Jurkat, Clone E6-1 (cell line): ENCODE measurements around the gene FRAT1.
A peak's percentile ranks its signal among the peaks of the same experiment; 100 is the strongest.
"Not testable (repeated sequence)": the region's sequence is repeated elsewhere in the genome, so short reads cannot be mapped to it uniquely, and the experiment has no call there.

Source experiments
- DNase-seq: peaks from one replicate; pipeline ENCODE4 v3.0.0-alpha.2; 2011; ENCODE audit warnings: low read depth, low spot score
- H3K4me3 ChIP-seq: 2 replicates; pipeline ENCODE4 v1.5.1; 2011; ENCODE audit warnings: mild to moderate bottlenecking, low read length, control low read depth, moderate library complexity

FRAT1 gene

GRCh38 chr10:97332591-97333350 is 13.7 kb downstream of the FRAT1 start:
- no peak overlapping the region for H3K4me3 ChIP-seq
- DNase-seq, result no peak

GRCh38 chr10:97333351-97333600 is 14.2 kb downstream of the FRAT1 start:
- H3K4me3 ChIP-seq, result peak overlapping the region; percentile 63
- no peak for DNase-seq

DNA sequence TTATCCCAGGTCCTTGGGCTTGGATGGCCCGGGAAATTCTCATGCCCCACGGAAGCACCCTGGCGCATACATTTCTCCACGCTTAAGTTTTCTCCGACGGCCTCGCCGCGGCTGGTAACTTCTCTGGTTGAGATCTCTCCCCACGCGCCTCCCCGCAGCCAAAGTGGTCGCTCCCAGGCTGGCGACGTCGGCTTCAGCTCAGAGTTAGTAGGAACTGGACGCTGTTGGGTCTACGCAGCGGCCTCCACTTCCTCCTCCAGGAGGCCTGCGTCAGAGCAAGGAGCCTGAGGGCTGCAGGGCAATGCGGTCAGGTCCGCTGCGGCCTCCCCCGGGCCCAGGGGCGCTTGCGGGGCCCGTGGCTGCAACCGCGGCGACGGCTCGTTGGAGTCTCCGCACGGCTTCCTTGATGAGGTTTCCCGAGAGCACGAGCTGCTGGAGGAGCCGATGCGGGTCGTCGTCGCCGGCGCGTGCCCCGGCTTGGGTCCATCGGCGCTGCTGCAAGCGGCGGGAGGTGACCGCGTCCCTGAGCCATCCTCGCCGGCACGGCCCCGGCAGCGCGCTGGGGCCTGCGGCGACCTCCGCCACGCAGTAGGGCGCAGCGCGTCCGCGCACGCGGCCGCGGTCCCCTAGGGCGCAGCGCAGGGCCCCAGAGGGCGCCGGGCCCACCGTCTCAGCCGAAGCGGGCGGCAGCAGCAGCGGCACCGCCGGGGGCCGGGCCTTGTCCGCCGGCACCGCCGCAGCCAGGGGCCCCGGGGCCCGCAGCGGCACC is 14.7 kb downstream of the FRAT1 start:
- H3K4me3 ChIP-seq, result peak overlapping the region; percentile 63
- DNase-seq, result no peak

DNA sequence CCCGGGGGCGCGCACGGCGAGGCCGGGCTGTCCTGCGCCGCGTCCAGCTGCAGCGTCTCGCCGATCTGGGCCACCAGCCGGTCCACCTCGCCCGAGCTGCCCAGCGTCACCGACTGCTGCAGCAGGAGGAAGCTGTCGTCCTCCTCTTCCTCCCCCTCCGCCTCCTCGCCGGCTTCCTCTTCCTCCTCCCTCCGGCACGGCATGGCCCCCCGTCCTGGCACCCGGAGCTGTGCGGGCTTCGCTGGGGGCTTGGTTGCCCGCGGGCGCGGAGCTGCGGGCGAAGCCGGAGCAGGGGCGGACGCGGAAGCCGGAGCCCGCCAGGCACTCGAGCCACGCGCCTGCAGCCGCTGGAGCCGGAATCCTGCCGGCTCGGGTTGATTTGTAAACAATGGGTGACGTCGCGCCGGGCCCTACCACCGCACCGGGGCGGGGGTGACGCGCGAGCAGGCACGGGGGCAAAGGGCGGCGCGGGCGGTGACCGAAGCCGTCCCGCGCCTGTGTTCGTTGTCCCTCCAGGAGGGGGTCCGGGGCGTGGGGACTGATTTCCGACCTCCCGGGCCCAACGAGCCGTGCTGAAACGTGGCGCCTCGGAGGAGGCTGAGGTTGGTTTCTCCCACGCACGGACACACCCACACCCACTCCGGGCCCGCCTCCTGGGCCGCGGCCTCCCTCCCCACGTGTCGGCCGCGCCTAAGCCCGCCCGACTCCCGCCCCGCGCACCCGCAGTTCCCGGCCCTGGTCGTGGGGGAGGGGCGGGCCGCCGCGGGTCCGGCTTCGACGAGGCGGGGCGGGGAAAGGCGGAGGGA is 15.5 kb downstream of the FRAT1 start, which contains the start of gene FRAT2:
TSS of gene FRAT2 (minus strand) at position 360 of the 806 bp plus-strand sequence. CDS start at position 203, 157 bp downstream.
- H3K4me3 ChIP-seq, result peak within 1 kb of the TSS; percentile 63
- DNase-seq, result peak; percentile 84

DNA sequence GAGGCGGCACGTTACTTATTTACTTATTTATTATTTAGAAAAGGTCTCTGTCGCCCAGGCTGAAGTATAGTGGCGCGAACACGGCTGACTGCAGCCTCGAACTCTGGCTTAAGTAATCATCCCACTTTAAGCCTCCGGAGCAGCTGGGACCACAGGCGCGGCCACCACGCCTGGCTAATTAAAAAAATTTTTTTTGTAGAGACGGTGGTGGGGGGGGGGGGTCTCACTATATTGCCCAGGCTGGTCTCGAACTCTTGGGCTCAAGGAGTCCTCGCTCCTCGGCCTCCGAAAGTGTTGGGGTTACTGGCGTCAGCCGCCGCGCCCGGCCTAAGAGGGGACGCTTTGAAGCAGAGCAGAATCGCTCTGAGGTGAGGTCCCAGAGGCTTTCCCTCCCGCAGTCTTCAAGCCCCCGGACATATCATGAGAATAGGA is 16.1 kb downstream of the FRAT1 start:
- no peak for DNase-seq
- peak overlapping the region; percentile 63 for H3K4me3 ChIP-seq

DNA sequence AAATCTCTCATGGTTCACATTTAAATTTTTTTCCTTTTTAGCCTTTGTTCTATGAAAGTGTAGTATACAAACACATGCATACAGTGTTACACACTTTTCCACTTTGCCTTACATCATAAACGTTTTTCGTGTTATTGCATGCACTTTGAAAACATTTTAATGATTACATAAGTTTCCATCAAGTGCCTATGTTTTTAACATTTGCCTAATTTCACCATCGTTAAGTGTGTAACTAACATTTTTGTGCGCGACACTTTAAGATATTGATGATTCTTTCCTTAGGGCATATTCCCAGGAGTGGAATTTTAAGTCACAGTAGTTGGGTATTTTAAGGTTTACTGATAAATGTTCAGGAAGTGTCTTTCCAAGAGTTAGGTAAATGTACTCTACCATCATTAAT is 16.9 kb downstream of the FRAT1 start:
- no peak for DNase-seq
- no peak overlapping the region for H3K4me3 ChIP-seq

- no peak overlapping the region for H3K4me3 ChIP-seq
- DNase-seq, result no peak
Measured at GRCh38 chr10:97336446-97336845, 17.4 kb downstream of the FRAT1 start.

GRCh38 chr10:97336942-97337831 is 18.1 kb downstream of the FRAT1 start:
- DNase-seq, result no peak

GRCh38 chr10:97338041-97338440 is 19.0 kb downstream of the FRAT1 start:
- no peak for DNase-seq
- no peak overlapping the region for H3K4me3 ChIP-seq

More at GRCh38 chr10:97336942-97337831, 18.1 kb downstream of the FRAT1 start:
- no peak overlapping the region for H3K4me3 ChIP-seq

GRCh38 chr10:97341416-97341815 is 22.3 kb downstream of the FRAT1 start:
- H3K4me3 ChIP-seq, result no peak overlapping the region
- no peak for DNase-seq

GRCh38 chr10:97343664-97344063 is 24.6 kb downstream of the FRAT1 start:
- not testable (repeated sequence) for H3K4me3 ChIP-seq, DNase-seq

- DNase-seq, result no peak
Measured at GRCh38 chr10:97347317-97347716, 28.2 kb downstream of the FRAT1 start.

DNA sequence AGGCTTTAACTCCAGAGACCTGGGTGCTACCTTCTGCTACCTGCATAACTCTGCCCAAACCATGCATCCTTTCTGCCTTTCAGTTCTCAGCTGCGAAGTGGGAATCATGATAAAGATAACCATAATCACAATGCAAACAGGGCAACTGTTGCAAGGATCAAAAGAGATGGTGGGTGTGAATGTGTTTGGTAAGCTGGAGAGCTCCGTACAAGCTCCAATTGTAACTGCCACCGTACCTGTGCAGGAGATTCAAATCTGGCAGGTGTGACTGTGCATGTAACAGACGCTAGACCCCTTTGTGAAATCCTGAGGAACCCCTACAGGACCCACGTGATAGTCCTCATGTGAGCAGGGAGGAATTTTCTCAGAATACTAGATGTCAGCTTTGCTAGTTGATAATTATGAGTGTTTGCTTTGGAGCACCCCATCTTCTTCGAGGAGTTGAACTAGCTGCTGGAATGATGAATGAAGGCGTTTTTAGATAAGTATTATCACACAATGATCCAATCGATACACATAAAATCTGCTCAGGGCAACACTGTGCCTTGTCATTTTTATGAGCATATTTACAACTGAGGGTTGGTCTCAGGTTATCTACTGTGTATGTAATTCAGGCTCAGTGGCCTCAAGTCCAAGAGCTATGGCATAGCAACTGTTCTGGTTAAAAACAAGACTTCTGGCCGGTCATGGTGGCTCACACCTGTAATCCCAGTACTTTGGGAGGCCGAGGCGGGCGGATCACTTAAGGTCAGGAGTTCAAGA is 30.9 kb downstream of the FRAT1 start:
- DNase-seq, result no peak

More at GRCh38 chr10:97347317-97347716, 28.2 kb downstream of the FRAT1 start:
- H3K4me3 ChIP-seq, result no peak overlapping the region

DNA sequence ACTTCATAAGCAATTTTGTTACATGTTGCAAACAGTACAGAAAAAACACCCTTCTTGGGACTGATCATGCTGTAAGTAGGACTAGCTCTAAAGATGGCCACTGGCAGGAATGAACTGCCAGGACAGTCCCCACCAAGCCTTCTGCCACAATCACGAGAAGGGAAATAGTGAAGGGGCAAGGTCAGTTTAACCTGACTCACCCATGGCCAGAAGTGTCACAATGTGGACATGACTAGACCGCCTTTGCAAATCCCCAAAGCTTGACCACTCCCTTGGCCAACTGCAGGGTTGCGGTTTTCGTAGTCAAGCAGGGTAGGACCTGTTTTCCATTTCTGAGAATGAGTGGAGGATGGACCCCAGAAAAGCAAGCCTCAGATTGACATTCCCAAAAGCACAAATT is 34.9 kb downstream of the FRAT1 start:
- H3K4me3 ChIP-seq, result no peak overlapping the region
- no peak for DNase-seq

More for the DNA sequence above, 30.9 kb downstream of the FRAT1 start:
- no peak overlapping the region for H3K4me3 ChIP-seq

DNA sequence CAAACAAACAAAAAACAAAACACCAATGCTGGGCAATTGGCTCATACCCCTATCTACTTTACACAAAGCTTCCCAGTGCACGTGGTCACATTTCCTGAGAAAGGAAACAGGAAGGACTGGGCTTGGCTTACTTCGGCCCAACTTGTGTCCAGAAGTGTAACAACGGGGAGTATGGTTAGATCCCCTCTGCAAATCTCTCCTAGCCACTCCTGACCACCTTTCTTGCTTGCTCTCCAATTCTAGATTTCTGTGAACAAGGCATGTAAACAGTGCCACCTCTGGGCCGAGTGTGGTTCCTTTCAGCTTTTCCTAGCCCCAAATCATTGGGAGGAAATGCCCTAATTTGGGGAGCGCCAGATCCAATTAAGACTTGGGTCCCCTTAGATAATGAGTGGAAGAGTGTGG is 36.5 kb downstream of the FRAT1 start:
- no peak for DNase-seq
- H3K4me3 ChIP-seq, result no peak overlapping the region

DNA sequence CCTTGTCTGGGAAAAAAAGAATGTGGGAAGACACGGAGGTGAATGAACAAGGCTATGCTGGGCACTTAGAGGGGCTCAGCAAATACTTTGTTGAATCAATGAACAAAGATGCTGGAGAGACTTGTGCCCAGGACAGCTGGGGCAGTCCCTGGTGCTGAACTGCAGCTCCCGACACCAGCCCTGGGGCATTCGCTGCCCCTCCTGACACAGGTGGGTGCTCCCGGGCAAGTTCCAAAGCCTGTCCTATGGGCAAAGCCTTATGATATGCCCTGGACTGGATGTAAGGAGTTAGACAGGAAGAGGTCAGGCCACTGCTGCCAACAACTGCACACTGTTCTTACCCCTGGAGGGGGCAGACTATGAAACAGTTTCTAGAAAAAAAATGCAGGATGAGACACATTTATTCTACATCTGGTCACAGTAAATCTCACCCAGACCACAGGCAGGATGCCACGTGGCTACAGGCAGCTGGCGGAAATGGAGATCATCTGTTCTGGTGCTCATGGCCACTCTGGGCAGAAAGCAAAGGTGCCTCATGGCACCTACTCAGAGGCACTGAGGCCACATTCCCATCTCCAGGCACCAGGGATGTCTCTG is 37.3 kb downstream of the FRAT1 start:
- DNase-seq, result no peak
- no peak overlapping the region for H3K4me3 ChIP-seq

GRCh38 chr10:97356918-97357317 is 37.8 kb downstream of the FRAT1 start:
- no peak for DNase-seq
- H3K4me3 ChIP-seq, result no peak overlapping the region

GRCh38 chr10:97358349-97358748 is 39.3 kb downstream of the FRAT1 start:
- no peak overlapping the region for H3K4me3 ChIP-seq
- DNase-seq, result no peak
